Activated CD8-positive, alpha-beta T cell treated with anti-CD3 and anti-CD28 coated beads, Interleukin-2, amount 10 ng/mL, durations not matched to agents 7 days and 5 days (primary cell): ENCODE measurements around the gene PRKAR1B. TPM values are rescaled to one million over a fixed set of nuclear protein-coding genes. Genes with fewer than 3 reads are reported as not detected.

Source experiments
- ATAC-seq: fragments of 150-1000 bp; cut with Tn5 transposase; one replicate; pipeline ENCODE4 v1.10.0; 2021; ENCODE audit warnings: moderate library complexity
- CTCF ChIA-PET: fragments of 350-600 bp; sonication (Branson Sonifier 250); formaldehyde crosslinking; loops from one replicate; lab custom pipeline; 2021; ENCODE audit warnings: antibody characterized with exemption; lab: Charles Lee
- POLR2A ChIA-PET: fragments of 350-600 bp; sonication (Branson Sonifier 250); formaldehyde crosslinking; loops from one replicate; lab custom pipeline; 2021; ENCODE audit warnings: antibody characterized with exemption; lab: Charles Lee
- DNase-seq: peaks from one replicate; pipeline ENCODE4 v3.0.0-alpha.2; 2020
- H3K27ac Mint-ChIP-seq: one replicate; pipeline ENCODE4 v1.8.0; 2021; ENCODE audit warnings: mild to moderate bottlenecking, mixed read lengths
- H3K27me3 Mint-ChIP-seq: one replicate; pipeline ENCODE4 v1.8.0; 2021; ENCODE audit warnings: low read depth, mixed read lengths
- H3K36me3 Mint-ChIP-seq: one replicate; pipeline ENCODE4 v1.8.0; 2021; ENCODE audit warnings: low read depth, mixed read lengths
- H3K4me1 Mint-ChIP-seq: one replicate; pipeline ENCODE4 v1.8.0; 2021; ENCODE audit warnings: low read depth, mixed read lengths
- H3K4me3 Mint-ChIP-seq: one replicate; pipeline ENCODE4 v1.8.0; 2021; ENCODE audit warnings: mild to moderate bottlenecking, mixed read lengths
- H3K9me3 Mint-ChIP-seq: one replicate; pipeline ENCODE4 v1.8.0; 2022; ENCODE audit warnings: mixed read lengths; ENCODE audit not compliant: insufficient read depth
- total RNA-seq, 2 experiments: library from RNA; stranded (reverse); gene quantifications; one replicate each; pipeline ENCODE4 v1.2.3, GENCODE V29; 2021

The PRKAR1B gene
- total RNA-seq, 2 experiments from 2014 or later = 56.5 to 58.2 TPM

DNA sequence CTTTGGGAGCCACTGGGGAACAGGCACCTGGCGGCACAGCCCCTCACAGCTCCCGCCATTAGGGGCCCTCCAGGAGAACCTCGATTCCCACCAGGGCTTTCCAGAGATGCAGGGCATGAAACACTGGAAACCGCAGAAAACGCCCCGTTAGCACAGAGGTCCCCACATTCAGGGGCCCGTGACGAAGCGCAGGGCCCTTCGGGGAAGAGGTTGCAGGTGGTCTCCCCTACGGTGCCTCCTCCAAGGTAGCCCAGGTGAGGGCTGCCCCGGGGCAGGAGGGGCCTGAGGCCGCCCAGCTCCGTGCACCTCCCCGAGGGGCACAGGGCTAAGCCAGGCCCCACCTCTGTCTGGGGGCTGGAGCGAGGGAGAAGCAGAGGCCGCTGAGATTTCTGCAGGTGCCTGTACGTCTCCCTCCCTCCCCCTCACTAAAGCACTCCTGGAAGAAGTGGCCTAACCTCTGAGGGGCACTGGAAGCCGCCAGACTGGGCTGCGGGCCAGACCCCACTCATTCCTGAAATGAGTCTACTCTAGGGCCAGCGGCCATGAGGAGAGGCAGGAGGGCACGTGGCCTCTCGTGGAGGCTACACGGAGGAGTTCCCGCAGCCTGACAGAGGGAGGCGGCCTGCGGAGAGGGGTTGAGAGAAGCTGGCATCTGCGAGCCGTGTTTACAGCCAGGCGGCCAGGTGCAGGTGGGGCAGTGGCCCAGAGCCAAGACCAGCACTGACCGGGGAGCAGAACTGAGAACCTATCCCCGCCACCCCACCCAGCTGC, 214.4 kb downstream of the PRKAR1B start:
- ATAC-seq (no peak), DNase-seq (no peak)
- Mint-ChIP-seq H3K4me1 (peaks cover 5% of the 10 kb centered on the region), H3K4me3 (no peak overlapping the region), H3K9me3 (no peaks in the 10 kb centered on the region), H3K27me3 (peaks cover 15% of the 10 kb centered on the region), H3K27ac (no peak overlapping the region), H3K36me3 (no peaks in the 10 kb centered on the region)
- CTCF ChIA-PET = no interaction called here
- POLR2A ChIA-PET = no interaction called here

DNA sequence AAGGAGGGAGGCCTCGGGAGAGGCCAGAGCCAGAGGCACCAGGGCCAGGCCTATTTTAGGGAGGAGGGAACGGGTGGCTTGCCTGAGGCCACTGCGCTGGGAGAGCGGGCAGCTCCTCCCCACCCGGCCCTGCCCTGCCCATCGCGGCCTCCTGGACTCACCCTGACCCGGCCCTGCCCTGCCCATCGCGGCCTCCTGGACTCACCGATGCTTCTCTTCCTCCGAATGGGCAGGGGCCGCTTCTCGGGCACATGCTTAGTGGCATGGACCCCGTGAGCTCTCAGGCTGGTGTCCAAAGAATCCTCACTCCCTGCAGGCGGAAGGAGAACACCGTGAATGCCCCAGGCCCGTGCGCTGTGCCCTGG, 215.0 kb downstream of the PRKAR1B start:
- DNase-seq (no peak), ATAC-seq (no peak)
- CTCF ChIA-PET = no interaction called here
- H3K27me3 Mint-ChIP-seq = peaks cover 13% of the 10 kb centered on the region
- no peak overlapping the region for H3K4me3 Mint-ChIP-seq
- no peak overlapping the region for H3K27ac Mint-ChIP-seq
- no peaks in the 10 kb centered on the region for H3K9me3 Mint-ChIP-seq
- H3K4me1 Mint-ChIP-seq = peaks cover 3% of the 10 kb centered on the region
- no peaks in the 10 kb centered on the region for H3K36me3 Mint-ChIP-seq
- POLR2A ChIA-PET = no interaction called here

DNA sequence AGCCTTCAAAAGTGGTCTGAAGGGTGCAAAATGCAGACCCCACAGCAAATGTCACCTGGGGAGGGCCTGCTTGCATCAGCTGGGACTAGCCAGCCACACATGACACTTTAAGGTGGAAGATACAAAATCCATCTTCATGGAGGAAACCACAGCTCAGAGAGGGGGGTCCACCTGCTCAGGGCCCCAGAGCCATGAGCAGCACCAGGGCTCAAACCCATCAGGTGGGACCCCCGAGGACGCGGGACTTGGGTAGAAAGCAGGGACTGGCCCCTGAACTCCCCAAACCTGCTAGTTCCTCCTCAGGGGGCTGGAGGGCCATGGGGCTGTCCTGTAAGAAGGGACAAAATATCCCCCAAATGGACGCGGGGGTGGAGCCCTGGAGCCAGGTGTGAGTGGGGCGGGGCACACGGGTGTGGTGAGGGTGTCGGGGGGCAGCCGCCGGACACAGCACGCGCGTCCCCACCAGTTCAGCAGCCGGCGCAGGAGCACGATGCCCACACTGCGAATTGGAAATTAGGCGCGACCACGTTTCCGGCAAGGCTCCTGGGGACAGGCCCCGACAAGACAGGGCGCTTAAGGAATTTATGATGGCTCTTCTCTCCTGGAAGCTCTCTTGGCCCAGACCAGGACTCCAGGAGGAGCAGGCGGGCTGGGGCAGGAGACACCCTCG, 215.5 kb downstream of the PRKAR1B start:
- Mint-ChIP-seq H3K4me1 (peaks cover 3% of the 10 kb centered on the region), H3K4me3 (no peak overlapping the region), H3K36me3 (no peaks in the 10 kb centered on the region), H3K27ac (no peak overlapping the region), H3K9me3 (no peaks in the 10 kb centered on the region), H3K27me3 (peaks cover 13% of the 10 kb centered on the region)
- DNase-seq = no peak
- ChIA-PET CTCF (no interaction called here), POLR2A (no interaction called here)
- no peak for ATAC-seq

DNA sequence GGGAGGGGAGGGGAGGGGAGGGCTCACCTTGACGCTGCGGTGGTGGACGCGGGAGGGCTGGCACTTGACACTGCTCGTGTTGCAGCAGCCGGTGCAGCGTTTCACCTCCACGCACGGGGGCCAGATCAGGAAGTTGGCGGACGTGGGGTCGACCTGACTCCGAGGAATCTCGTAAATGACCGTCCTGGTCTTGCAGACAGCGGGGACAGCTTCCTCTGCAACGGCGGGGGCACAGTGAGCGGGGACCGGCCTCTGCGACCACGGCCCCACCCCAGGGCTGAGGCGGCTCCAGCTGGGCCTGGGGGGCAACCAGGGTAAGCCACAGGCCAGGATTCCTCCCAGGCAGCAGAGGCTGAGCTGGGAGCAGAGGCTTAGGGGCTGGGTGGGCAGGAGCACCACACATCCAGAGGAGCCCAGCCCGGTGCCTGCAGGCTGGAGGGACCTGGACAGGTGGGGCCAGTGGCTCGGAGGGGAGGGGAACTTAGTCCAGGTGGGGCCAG, 216.2 kb downstream of the PRKAR1B start:
- ChIA-PET POLR2A (no interaction called here), CTCF (no interaction called here)
- Mint-ChIP-seq H3K4me1 (peaks cover 3% of the 10 kb centered on the region), H3K27me3 (peaks cover 8% of the 10 kb centered on the region), H3K9me3 (no peaks in the 10 kb centered on the region), H3K27ac (no peak overlapping the region), H3K4me3 (no peak overlapping the region), H3K36me3 (no peaks in the 10 kb centered on the region)
- ATAC-seq = no peak
- no peak for DNase-seq

DNA sequence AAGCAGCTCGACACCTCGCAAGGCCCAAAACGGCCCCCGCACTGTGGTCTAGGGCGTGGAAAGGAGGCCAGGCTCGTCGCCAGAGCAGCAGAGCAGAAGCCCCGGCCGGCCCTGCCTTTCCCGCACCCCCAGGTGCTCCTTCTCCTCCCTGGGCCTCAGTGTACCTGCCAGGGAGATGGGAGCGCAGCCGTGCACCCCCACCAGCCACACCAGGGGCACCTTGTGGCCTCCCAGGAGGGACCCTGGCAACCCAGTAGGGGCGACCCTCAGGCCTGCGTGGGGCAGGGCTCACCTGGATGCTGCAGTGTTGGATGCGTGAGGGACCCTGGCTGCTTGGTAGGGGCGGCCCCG, 217.0 kb downstream of the PRKAR1B start:
- no peak overlapping the region for H3K4me3 Mint-ChIP-seq
- CTCF ChIA-PET = no interaction called here

DNA sequence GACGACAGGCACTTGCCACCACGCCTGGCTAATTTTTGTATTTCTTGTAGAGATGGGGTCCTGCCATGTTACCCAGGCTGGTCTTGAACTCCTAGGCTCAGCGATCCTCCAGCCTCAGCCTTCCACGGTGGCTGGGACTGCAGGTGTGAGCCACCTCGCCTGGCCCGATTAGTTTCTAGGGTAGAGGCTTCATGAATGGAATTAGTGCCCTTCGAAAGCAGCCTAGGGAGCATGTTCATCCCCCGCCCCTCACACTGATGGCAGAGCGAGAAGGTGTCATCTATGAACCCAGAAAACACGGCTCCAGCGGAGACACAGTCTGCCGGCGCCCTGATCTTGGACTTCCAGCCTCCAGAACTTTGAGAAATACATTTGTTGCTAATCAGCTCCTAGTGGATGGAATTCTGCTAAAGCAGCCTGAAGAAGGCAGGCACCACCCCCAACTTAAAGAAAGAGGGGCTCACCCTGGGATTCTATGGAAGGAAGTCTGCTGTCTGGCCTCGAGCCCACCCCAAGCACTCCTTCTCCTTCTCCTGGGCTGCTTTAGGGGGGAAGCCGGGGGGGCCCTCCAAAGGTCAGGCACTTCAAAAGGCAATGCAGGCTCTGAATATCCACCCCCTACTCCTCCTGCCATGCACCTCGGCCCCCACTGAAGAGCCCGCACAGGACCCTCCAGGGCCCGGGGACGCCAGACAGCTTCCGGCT, 217.5 kb downstream of the PRKAR1B start:
- ChIA-PET POLR2A (no interaction called here), CTCF (no interaction called here)
- H3K9me3 Mint-ChIP-seq = no peaks in the 10 kb centered on the region
- H3K27me3 Mint-ChIP-seq = peaks cover 2% of the 10 kb centered on the region
- no peak for DNase-seq
- no peak for ATAC-seq
- H3K4me3 Mint-ChIP-seq = no peak overlapping the region
- no peak overlapping the region for H3K27ac Mint-ChIP-seq
- no peaks in the 10 kb centered on the region for H3K36me3 Mint-ChIP-seq
- peaks cover 3% of the 10 kb centered on the region for H3K4me1 Mint-ChIP-seq

More for the DNA sequence above, 217.0 kb downstream of the PRKAR1B start:
- no peak for DNase-seq
- no peak overlapping the region for H3K27ac Mint-ChIP-seq
- H3K4me1 Mint-ChIP-seq = peaks cover 3% of the 10 kb centered on the region
- no peaks in the 10 kb centered on the region for H3K36me3 Mint-ChIP-seq
- ATAC-seq = no peak
- no peaks in the 10 kb centered on the region for H3K9me3 Mint-ChIP-seq
- H3K27me3 Mint-ChIP-seq = peaks cover 3% of the 10 kb centered on the region
- POLR2A ChIA-PET = no interaction called here

DNA sequence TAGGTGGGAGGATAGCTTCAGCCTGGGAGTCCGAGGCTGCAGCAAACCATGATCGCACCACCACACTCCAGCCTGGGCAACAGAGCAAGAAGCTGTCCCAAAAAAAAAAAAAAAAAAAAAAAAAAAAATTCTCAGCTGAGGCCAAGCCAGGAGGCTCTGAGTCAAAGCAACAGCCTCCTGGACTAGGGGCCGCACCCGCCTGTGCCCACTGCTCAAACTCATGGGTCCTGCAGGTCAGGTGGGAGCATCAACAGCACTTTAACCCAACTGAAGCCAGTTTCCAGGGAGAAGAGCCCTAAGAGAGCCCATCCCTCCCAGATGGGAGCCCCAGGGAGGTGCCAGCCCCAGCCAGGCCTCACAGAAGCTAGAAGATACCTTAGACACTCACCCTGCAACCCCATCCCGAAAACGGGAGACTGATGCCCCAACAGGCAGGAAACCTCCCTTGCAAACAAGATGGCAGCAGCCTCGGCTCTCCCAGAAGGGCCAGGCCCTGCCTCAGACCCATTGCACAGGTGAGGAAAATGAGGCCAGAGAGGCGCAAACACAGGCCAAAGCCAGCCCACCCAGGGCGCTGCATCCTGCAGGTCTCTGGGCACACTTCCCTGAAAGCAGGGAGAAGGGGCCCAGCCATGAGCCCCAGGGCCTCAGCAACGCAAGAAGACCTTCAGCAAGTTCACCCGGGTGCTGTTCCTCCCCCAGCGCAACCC, 218.5 kb downstream of the PRKAR1B start:
- Mint-ChIP-seq H3K27ac (no peak overlapping the region), H3K4me1 (peaks cover 1% of the 10 kb centered on the region), H3K9me3 (no peaks in the 10 kb centered on the region), H3K36me3 (no peaks in the 10 kb centered on the region), H3K27me3 (no peaks in the 10 kb centered on the region), H3K4me3 (no peak overlapping the region)
- ATAC-seq (no peak), DNase-seq (no peak)
- ChIA-PET POLR2A (no interaction called here), CTCF (no interaction called here)

DNA sequence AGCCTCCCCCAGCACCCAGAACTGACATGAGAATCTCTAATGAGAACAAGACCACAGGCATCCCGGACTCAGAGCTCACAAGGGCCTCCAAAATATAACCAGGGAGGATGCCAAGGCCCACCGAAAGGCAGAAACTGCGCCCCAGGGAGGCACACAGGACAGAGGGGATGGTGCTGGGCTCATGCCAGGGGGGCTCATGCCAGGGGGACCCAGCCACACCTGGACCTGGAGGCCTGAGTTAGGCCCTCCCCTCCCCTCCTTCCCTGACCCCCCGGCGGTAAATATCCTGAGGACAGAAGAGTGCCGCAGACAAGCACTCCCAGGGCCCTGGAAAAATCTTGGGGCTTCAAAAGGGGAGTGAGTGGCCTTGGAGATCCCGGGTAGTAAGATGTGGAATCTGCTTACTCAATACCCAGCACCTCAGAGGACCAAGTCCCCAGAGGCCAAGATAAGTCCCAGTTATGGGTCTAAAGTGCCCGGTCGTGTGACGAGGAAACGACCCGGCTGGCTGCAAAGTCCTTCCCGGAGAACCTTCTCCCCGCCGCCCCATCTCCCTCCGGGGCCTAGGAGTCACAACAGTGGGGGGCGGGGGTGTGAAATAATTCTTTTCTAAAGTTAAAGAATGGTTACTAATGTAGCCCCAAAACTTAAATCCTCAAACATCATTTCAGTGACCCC, 219.3 kb downstream of the PRKAR1B start:
- H3K27ac Mint-ChIP-seq = no peak overlapping the region

DNA sequence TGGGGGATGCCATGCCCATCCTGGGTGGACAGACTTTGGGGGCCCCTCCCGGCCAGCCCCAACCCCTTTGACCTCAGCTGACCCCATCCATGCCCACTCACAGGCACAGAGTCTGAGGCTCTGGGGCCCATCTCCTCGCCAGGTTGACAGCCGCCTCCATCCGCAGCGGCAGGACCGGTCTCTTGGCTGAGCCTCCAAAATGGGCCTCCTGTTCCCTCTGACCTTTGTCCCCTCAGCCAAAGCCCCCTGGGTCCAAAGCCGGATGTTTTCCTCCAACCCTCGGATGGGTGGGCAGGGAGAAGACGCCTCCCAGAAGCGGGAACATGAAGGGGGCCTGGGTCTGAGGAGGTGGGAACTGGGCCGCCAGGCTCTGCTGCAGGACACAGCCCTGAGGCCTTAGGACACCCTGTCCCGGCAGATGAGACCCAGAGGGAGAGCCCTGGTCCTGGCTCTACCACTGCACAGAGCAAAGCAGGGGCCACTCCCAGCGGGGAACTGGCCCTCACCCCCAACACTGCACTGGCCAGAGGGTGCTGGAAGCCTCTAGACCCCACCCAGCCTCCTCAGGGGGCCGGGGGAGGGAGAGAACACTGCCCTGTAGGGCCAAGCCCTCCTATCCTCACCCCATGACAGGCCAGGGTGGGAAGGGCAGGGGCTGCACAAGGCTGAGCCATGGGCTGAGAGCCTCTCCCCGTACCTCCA, 220.0 kb downstream of the PRKAR1B start:
- ChIA-PET POLR2A (no interaction called here), CTCF (no interaction called here)
- ATAC-seq (no peak), DNase-seq (no peak)
- Mint-ChIP-seq H3K27me3 (no peaks in the 10 kb centered on the region), H3K9me3 (no peaks in the 10 kb centered on the region), H3K4me3 (no peak overlapping the region), H3K36me3 (no peaks in the 10 kb centered on the region), H3K4me1 (no peaks in the 10 kb centered on the region), H3K27ac (no peak overlapping the region)

More for the DNA sequence above, 219.3 kb downstream of the PRKAR1B start:
- Mint-ChIP-seq H3K36me3 (no peaks in the 10 kb centered on the region), H3K27me3 (no peaks in the 10 kb centered on the region), H3K4me3 (no peak overlapping the region), H3K4me1 (no peaks in the 10 kb centered on the region), H3K9me3 (no peaks in the 10 kb centered on the region)
- DNase-seq = no peak
- ATAC-seq = no peak
- CTCF ChIA-PET = no interaction called here
- POLR2A ChIA-PET = no interaction called here

DNA sequence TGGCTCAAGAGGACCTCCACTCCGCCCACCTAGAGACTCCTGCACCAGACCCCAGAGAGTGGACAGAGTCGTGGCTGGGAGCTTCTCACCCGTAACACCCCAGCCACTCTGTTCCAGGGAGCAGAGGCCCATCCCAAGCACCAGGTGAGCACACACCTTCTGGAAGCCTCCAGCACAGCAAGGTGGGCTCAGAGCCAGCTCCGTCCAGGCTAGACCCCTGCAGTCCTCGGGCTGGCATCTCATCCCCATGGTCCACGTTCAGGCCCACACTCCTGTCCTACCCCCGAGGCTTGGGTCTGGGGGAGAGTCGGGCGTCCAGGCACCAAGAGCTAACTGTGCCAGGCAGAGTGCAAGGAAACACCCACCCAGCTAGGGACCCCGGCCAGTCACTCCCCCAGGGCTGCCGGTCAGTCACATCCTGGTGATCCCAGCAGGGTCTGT, 220.7 kb downstream of the PRKAR1B start:
- no peak for DNase-seq
- Mint-ChIP-seq H3K27ac (no peak overlapping the region), H3K4me1 (no peaks in the 10 kb centered on the region), H3K36me3 (no peaks in the 10 kb centered on the region), H3K4me3 (no peak overlapping the region), H3K27me3 (no peaks in the 10 kb centered on the region), H3K9me3 (no peaks in the 10 kb centered on the region)
- ATAC-seq = no peak
- POLR2A ChIA-PET = no interaction called here
- CTCF ChIA-PET = no interaction called here

DNA sequence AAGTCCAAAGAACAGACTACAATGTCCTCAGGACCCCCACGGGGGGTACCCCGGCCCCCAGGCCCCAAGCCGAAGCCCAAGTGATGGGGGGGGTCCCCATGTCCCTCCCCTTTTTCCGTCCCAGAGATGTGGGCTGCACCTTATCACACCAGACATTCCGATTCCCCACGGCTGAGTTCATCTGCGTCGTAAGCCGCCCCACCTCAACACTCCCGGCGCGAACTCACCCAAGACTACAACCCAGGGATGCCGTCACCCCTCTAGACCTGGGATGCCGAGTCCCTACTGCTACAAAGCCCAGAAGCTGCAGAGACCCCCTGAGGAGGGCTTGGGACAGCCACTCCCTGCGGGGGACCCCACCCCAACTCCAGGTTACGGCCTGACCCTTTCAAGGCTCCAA, 221.9 kb downstream of the PRKAR1B start:
- no peaks in the 10 kb centered on the region for H3K36me3 Mint-ChIP-seq
- no peaks in the 10 kb centered on the region for H3K4me1 Mint-ChIP-seq
- no peak overlapping the region for H3K4me3 Mint-ChIP-seq
- ChIA-PET POLR2A (no interaction called here), CTCF (no interaction called here)
- no peak overlapping the region for H3K27ac Mint-ChIP-seq
- no peaks in the 10 kb centered on the region for H3K9me3 Mint-ChIP-seq
- no peak for DNase-seq
- no peaks in the 10 kb centered on the region for H3K27me3 Mint-ChIP-seq
- no peak for ATAC-seq
